ENCODE data around the gene HMCN1.

The HMCN1 gene

DNA sequence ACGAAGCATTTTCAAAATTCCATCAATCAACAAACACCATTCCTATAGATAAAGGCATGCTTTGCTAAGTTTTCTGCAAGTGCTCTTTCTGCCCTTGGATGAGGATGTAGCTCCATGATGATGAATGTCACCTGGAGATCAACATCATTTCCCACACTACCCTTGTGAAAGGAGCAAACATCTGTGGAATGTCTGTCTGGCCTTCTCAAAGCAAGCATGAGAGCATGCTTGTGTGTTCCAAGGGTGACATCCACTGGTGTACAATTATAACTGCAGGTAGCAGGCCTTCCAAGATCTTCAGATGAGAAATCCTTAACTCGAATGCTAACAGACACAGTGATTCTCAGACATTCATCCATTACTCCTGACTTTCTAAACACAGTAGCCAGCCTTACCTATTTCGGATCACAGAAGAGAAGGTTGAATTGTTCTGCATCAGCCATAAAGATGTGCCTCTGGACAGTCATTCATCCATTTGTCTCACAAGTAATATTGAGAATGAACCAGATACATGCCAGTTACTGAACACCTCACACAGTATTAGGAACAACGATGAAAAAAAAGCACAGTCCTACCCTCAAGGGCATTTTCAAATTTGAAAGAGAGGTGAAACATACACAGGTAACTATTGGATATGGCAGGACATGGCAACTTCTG, 478.5 kb downstream of the HMCN1 start:
- H3K79me2 ChIP-seq (ENCODE audit: insufficient read depth, low read depth) = no peaks in the 10 kb centered on the region
- H3K27me3 ChIP-seq (ENCODE audit: insufficient read depth, low read depth) = no peaks in the 10 kb centered on the region
- no peaks in the 10 kb centered on the region for H4K20me1 ChIP-seq (ENCODE audit: insufficient read depth)
- H3K4me1 ChIP-seq (ENCODE audit: low read depth, poor library complexity, severe bottlenecking) = no peaks in the 10 kb centered on the region
- H3K9ac ChIP-seq = no peak overlapping the region
- H3K4me2 ChIP-seq = no peak overlapping the region
- no peak overlapping the region for H2AFZ ChIP-seq (ENCODE audit: low read depth)
- H3K36me3 ChIP-seq (ENCODE audit: insufficient read depth) = no peaks in the 10 kb centered on the region
- no peak overlapping the region for H3K4me3 ChIP-seq (IDR thresholded peaks at IDR 0.05; ENCODE audit: insufficient read depth, low read depth, low read length)
- H3K27ac ChIP-seq = no peak overlapping the region
- TF ChIP-seq, protein P1, sequence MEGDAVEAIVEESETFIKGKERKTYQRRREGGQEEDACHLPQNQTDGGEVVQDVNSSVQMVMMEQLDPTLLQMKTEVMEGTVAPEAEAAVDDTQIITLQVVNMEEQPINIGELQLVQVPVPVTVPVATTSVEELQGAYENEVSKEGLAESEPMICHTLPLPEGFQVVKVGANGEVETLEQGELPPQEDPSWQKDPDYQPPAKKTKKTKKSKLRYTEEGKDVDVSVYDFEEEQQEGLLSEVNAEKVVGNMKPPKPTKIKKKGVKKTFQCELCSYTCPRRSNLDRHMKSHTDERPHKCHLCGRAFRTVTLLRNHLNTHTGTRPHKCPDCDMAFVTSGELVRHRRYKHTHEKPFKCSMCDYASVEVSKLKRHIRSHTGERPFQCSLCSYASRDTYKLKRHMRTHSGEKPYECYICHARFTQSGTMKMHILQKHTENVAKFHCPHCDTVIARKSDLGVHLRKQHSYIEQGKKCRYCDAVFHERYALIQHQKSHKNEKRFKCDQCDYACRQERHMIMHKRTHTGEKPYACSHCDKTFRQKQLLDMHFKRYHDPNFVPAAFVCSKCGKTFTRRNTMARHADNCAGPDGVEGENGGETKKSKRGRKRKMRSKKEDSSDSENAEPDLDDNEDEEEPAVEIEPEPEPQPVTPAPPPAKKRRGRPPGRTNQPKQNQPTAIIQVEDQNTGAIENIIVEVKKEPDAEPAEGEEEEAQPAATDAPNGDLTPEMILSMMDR (conservative IDR thresholded peaks at IDR 0.05; ENCODE audit: low read depth, low read length) = peak; percentile 98

DNA sequence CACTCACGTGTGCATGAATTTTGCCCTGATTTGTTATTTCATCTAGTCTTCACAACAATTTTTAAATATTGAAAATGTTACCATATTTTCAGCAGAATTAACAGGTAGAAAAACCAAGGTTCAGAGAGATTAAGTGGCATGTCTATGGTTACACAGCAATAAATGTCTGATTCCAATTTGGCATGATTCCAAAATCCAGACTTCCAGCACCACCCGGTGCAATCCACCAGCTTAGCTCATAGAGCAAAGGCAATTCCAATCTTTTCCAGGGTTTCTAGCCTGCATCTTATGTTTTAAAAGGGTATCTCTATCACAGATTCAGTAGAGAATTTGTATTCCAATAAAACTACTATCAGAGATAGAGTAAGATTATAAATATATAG, 479.0 kb downstream of the HMCN1 start:
- Histone ChIP-seq H2AFZ (ENCODE audit: low read depth) (no peak overlapping the region), H3K4me2 (no peak overlapping the region), H4K20me1 (ENCODE audit: insufficient read depth) (no peaks in the 10 kb centered on the region), H3K79me2 (ENCODE audit: insufficient read depth, low read depth) (no peaks in the 10 kb centered on the region), H3K9ac (no peak overlapping the region), H3K36me3 (ENCODE audit: insufficient read depth) (no peaks in the 10 kb centered on the region), H3K4me1 (ENCODE audit: low read depth, poor library complexity, severe bottlenecking) (no peaks in the 10 kb centered on the region), H3K4me3 (IDR thresholded peaks at IDR 0.05; ENCODE audit: insufficient read depth, low read depth, low read length) (no peak overlapping the region), H3K27ac (no peak overlapping the region), H3K27me3 (ENCODE audit: insufficient read depth, low read depth) (no peaks in the 10 kb centered on the region)
- TF ChIP-seq, protein P1 (conservative IDR thresholded peaks at IDR 0.05; ENCODE audit: low read depth, low read length) = no peak

DNA sequence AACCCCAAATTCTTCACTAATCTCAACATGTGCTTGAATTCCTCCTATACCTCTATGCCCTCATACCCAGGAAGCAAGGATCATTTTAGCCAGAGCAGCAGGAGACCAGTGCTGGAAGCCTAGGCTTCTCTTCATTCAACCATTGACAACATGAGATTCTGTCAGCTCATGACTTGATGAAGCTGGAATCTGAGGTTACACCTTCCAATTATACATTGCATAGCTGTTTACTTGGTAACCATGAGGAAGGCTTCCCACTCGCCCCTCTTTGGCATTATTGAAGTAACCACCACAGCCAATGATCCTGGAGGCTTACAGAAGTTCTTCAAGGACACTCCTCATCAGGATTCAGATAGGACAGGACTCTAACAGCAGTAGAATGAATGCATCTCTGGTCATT, 480.6 kb downstream of the HMCN1 start:
- no peak overlapping the region for H3K4me2 ChIP-seq
- no peak overlapping the region for H3K4me3 ChIP-seq (IDR thresholded peaks at IDR 0.05; ENCODE audit: insufficient read depth, low read depth, low read length)
- no peaks in the 10 kb centered on the region for H3K4me1 ChIP-seq (ENCODE audit: low read depth, poor library complexity, severe bottlenecking)
- no peak overlapping the region for H3K27ac ChIP-seq
- H3K36me3 ChIP-seq (ENCODE audit: insufficient read depth) = no peaks in the 10 kb centered on the region
- no peaks in the 10 kb centered on the region for H3K27me3 ChIP-seq (ENCODE audit: insufficient read depth, low read depth)
- TF ChIP-seq, protein P1 (conservative IDR thresholded peaks at IDR 0.05; ENCODE audit: low read depth, low read length) = no peak
- H3K79me2 ChIP-seq (ENCODE audit: insufficient read depth, low read depth) = no peaks in the 10 kb centered on the region
- H2AFZ ChIP-seq (ENCODE audit: low read depth) = no peak overlapping the region
- no peak overlapping the region for H3K9ac ChIP-seq
- H4K20me1 ChIP-seq (ENCODE audit: insufficient read depth) = no peaks in the 10 kb centered on the region

DNA sequence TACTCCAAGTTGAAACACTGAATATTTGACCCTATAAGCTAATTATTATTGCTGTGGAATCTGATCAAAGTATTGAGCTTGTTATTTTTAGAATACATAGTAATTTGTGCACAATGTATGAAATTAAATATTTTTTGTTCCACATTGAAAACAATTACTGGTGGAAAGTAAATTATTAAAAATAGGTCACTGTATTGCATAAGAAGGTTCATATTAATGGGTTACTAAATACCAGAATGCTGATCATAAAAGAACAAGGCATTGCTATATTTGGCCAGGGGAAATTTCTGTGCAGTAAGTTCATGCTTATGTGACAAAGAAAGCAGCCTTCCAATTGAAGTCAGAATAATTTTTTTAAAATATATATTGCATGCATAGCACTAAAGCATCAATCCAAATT, 481.4 kb downstream of the HMCN1 start:
- no peaks in the 10 kb centered on the region for H3K79me2 ChIP-seq (ENCODE audit: insufficient read depth, low read depth)
- H3K27ac ChIP-seq = no peak overlapping the region
- TF ChIP-seq, protein P1 (conservative IDR thresholded peaks at IDR 0.05; ENCODE audit: low read depth, low read length) = no peak
- H3K9ac ChIP-seq = no peak overlapping the region
- H3K4me2 ChIP-seq = no peak overlapping the region
- H3K36me3 ChIP-seq (ENCODE audit: insufficient read depth) = no peaks in the 10 kb centered on the region
- no peaks in the 10 kb centered on the region for H3K4me1 ChIP-seq (ENCODE audit: low read depth, poor library complexity, severe bottlenecking)
- H4K20me1 ChIP-seq (ENCODE audit: insufficient read depth) = no peaks in the 10 kb centered on the region
- no peak overlapping the region for H3K4me3 ChIP-seq (IDR thresholded peaks at IDR 0.05; ENCODE audit: insufficient read depth, low read depth, low read length)
- no peaks in the 10 kb centered on the region for H3K27me3 ChIP-seq (ENCODE audit: insufficient read depth, low read depth)
- H2AFZ ChIP-seq (ENCODE audit: low read depth) = no peak overlapping the region

All from KMS-11 (cell line).